ENCODE data around the gene MED29.
A peak's percentile ranks its signal among the peaks of the same experiment; 100 is the strongest.

DNA sequence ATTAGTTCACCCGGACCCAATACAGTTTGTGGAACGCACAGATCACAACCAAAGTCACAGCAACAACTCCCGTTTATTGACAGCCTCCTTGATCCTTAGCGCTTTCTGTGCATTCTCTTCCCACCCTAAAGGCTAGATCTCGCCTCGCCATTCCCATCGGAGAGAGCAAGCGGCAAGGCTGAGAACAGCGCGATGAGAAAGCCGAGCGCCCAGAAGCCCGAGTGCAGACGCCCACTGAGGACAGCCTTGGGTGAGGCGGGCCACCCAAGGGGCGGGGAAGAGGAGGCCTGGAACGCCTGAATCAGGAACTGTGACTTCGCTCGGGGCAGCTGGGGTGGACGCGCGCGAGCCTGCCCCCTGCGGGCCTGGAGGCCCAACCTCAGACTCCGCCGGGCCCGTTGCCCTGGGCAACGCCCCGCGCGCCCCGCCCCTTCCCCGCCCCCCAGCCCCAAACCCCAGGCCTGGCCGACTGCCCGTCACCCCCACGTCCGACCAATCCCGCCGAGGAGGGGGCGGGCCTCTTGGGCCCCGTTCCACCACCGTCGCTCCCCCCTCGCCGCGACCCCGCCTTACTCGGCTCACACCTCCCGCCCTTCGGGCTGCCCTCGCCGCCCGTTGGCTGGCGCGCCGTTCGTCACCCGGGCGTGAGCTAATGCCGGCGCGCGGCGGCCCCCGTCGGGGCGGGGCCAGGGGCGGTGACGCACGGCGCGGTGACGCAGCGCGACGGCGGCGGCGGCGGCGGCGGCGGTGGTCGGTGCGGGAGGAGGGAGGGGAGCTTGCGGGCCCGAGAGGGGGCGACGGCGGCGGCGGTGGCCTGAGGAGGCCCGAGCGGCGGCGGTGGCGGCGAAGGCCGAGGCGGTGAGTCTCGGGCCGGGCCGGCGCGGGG is 49.2 kb upstream of the MED29 start, which contains the start of gene SAMD4B:
- TF ChIP-seq, protein P1, sequence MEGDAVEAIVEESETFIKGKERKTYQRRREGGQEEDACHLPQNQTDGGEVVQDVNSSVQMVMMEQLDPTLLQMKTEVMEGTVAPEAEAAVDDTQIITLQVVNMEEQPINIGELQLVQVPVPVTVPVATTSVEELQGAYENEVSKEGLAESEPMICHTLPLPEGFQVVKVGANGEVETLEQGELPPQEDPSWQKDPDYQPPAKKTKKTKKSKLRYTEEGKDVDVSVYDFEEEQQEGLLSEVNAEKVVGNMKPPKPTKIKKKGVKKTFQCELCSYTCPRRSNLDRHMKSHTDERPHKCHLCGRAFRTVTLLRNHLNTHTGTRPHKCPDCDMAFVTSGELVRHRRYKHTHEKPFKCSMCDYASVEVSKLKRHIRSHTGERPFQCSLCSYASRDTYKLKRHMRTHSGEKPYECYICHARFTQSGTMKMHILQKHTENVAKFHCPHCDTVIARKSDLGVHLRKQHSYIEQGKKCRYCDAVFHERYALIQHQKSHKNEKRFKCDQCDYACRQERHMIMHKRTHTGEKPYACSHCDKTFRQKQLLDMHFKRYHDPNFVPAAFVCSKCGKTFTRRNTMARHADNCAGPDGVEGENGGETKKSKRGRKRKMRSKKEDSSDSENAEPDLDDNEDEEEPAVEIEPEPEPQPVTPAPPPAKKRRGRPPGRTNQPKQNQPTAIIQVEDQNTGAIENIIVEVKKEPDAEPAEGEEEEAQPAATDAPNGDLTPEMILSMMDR (IDR thresholded peaks at IDR 0.05; ENCODE audit: insufficient read depth, low read depth, low read length) = peak; percentile 29
- TF ChIP-seq EZH2 (IDR thresholded peaks at IDR 0.05; ENCODE audit: insufficient read depth, low read length) = no peak
